ENCODE results near the gene SMIM28. TPM values are rescaled to one million over a fixed set of nuclear protein-coding genes. Genes with fewer than 3 reads are reported as not detected.

Gene SMIM28
- total RNA-seq, 4 donors from 2014 or later, result not detected

DNA sequence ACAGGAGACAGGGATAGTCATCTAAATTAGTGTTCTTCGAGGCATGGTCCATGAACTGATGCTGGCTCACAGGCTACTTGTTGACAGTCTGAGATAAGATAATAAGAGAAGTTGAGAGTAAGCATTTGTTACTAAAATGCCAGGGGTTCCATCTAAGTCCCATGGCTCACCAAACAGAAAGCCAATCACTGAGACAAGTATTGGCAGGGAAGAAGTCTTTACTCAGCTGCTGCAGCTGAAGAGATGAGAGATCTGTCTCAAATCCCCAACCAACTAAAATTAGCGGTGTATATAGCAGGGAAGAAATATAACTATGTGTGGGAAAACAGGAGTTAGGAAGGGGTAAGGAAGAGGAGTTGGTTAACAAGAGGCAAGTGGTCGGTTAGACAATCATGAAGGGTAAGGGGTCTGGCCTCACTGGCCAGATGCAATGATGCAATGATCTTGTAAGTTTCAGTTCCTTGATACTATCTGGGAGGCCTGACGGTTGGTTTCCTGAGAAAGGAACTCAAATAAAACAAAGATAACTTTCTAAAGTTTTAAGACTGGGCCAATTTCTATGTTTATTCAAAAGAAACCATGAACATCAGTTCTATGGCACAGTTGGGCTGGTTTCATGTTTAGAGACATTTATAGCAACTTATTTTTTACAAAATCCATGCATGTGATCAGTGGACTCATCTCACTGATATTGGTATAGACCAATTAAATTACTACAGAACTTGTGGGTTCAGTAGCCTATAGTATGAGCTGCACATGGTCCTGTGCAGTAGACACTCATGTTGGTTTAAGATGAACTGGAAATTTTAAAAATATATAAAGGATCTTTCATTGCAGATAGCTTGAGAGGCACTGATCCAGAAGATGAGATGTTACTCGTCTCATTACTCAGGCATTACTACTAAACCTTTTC lies 16.4 kb downstream of the SMIM28 start:
- H3K9me3 ChIP-seq, result no peaks in the 10 kb centered on the region

DNA sequence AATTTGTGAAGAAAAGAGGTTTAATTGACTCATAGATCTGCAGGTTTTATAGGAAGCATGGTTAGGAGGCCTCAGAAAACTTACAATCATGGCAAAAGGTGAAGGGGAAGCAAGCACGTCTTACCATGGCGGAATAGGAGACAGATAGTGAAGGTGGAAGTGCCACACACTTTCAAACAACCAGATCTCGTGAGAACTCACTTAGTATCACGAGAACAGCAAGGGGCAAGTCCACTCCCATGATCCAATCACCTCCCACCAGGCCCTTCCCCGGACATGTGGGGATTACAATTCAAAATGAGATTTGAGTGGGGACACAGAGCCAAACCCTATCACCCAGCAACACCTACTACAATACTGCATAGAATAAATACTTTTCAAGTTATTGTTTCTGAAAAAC lies 19.0 kb downstream of the SMIM28 start:
- Histone ChIP-seq H3K27me3 (no peaks in the 10 kb centered on the region), H3K4me1 (no peaks in the 10 kb centered on the region), H3K27ac (no peak overlapping the region), H3K36me3 (no peaks in the 10 kb centered on the region), H3K9me3 (no peaks in the 10 kb centered on the region), H3K4me3 (no peak overlapping the region)
- no peak for TF ChIP-seq POLR2A (IDR thresholded peaks at IDR 0.05)
- TF ChIP-seq, protein P1, sequence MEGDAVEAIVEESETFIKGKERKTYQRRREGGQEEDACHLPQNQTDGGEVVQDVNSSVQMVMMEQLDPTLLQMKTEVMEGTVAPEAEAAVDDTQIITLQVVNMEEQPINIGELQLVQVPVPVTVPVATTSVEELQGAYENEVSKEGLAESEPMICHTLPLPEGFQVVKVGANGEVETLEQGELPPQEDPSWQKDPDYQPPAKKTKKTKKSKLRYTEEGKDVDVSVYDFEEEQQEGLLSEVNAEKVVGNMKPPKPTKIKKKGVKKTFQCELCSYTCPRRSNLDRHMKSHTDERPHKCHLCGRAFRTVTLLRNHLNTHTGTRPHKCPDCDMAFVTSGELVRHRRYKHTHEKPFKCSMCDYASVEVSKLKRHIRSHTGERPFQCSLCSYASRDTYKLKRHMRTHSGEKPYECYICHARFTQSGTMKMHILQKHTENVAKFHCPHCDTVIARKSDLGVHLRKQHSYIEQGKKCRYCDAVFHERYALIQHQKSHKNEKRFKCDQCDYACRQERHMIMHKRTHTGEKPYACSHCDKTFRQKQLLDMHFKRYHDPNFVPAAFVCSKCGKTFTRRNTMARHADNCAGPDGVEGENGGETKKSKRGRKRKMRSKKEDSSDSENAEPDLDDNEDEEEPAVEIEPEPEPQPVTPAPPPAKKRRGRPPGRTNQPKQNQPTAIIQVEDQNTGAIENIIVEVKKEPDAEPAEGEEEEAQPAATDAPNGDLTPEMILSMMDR (IDR thresholded peaks at IDR 0.05), result no peak
- no peak for TF ChIP-seq POLR2AphosphoS5 (IDR thresholded peaks at IDR 0.05)
- no peak for TF ChIP-seq EP300 (IDR thresholded peaks at IDR 0.05)
- no peak for DNase-seq (ENCODE audit: low spot score in 2 of 2)
- 88% methylated on average over 5 of the region's 5 CpGs for WGBS

More for the DNA sequence above, 16.4 kb downstream of the SMIM28 start:
- DNase-seq (ENCODE audit: low spot score in 2 of 2), result no peak
- H3K4me3 ChIP-seq, result no peak overlapping the region
- no peaks in the 10 kb centered on the region for H3K4me1 ChIP-seq
- no peaks in the 10 kb centered on the region for H3K36me3 ChIP-seq
- H3K27ac ChIP-seq, result no peak overlapping the region
- 88% methylated on average over 5 of the region's 5 CpGs for WGBS
- TF ChIP-seq EP300 (IDR thresholded peaks at IDR 0.05), result no peak
- H3K27me3 ChIP-seq, result no peaks in the 10 kb centered on the region

DNA sequence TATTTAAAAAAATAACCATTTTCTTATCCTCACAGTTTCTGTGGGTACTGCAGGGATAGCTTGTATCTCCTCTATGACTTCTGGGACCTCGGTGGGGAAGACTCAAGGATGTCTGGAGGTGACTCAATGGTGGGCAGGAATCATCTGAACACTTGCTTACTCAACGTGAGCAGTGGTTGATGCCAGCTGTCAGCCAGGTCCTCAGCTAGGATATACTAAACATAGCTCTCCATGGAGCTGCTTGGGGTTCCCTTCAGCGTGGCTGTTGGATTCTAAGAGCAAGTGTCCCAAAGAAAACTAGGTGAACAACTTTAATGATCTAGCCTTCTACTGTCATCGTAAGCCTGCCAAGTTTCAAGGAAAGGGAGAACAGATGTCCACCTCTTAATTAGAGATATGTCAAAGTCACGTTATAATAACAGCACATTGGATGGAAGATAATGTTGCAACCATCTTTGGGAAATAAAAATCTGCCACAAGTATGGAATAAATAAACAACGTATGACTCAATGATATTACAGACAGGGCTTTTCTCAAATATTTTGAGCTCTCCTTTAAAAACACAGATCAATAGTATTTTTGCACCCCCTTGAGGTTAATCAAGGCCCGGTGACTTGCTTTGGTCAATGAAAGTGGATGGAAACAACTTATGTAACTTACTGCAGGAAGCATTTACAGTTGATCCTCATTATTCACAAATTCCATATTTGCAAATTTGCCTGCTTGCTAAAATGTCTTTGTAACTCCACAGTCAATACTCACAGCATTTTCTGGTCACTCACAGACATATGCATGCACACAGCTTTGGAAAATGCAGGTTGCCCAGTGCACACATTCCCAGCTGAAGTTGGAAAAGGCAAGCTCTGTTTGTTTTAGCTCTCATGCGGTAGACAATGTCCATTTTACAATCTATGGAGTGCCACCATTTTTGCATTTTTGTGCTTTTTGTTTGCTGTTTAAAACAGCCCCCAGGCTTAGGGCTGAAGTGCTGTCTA lies 19.7 kb downstream of the SMIM28 start:
- DNase-seq (ENCODE audit: low spot score in 2 of 2), result no peak

DNA sequence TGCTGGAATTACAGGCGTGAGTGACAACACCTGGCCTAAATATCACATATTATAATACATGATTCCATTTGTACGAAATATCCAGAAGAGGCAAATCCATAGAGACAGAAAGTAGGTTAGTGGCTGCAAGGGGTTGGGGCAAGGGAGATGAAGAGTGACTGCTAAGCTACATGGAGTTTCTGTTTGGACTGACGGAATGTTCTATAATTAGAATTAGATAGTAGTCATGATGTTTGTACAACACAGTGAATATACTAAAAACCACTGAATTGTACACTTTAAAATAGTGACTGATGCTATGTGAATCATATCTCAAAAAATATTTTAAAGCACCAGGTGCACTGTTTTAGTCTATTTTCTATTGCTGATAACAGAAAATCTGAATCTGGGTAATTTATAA lies 22.6 kb downstream of the SMIM28 start:
- Histone ChIP-seq H3K4me1 (peaks cover 11% of the 10 kb centered on the region), H3K27ac (no peak overlapping the region), H3K27me3 (no peaks in the 10 kb centered on the region), H3K36me3 (no peaks in the 10 kb centered on the region), H3K9me3 (no peaks in the 10 kb centered on the region), H3K4me3 (no peak overlapping the region)
- TF ChIP-seq POLR2AphosphoS5 (IDR thresholded peaks at IDR 0.05) (no peak), POLR2A (IDR thresholded peaks at IDR 0.05) (no peak), EP300 (IDR thresholded peaks at IDR 0.05) (no peak)
- TF ChIP-seq, protein P1 (IDR thresholded peaks at IDR 0.05), result no peak
- 94% methylated on average over 3 of the region's 3 CpGs for WGBS
- DNase-seq (ENCODE audit: low spot score in 2 of 2), result no peak

More for the DNA sequence above, 19.7 kb downstream of the SMIM28 start:
- no peak for TF ChIP-seq EP300 (IDR thresholded peaks at IDR 0.05)
- TF ChIP-seq POLR2AphosphoS5 (IDR thresholded peaks at IDR 0.05), result no peak
- TF ChIP-seq, protein P1 (IDR thresholded peaks at IDR 0.05), result no peak
- no peak for TF ChIP-seq POLR2A (IDR thresholded peaks at IDR 0.05)
- Histone ChIP-seq H3K27me3 (no peaks in the 10 kb centered on the region), H3K36me3 (no peaks in the 10 kb centered on the region), H3K4me1 (no peaks in the 10 kb centered on the region), H3K27ac (no peak overlapping the region), H3K9me3 (no peaks in the 10 kb centered on the region), H3K4me3 (no peak overlapping the region)
- 75% methylated on average over 8 of the region's 8 CpGs for WGBS

DNA sequence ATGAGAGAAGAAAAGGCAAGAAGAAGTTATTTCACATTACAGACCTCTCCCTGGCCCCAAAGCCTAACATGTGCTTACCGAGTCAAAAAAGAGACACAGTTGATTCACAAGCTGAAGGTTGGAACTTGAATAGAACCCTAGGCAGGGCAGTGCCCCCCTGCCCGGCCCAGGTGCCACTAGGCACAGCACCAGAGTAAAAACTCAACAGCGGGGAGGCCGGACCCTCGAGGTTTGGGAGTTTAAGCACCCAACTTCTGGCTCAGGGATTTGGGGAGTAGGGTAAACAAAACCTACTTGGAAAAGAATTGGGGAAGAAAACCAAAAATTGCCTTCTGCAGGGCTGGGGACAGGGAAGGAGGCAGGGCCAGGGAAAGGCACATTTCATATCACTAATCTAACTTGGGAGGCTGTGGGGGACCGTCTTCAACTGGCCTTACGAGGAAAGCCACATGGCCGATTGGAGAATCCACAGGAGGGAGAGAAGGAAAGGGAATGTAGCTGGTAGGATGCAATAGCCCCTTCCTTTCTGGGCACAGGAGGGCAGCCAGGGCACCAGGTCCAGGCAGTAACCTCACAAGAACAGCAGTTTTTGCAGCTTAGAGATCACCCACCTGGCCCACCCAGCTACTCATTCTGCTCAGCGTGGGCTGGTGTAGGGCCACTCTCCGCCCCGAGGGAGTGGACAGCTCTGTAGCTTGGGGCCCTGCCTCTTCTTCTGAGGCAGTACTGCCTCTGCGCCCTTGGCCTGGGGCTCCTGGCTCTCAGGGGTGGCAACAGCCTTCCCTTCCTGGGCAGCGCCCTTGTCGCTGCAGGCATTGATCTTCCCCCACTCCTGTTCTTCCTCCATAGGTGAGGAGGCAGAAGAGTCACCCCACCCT lies 24.5 kb downstream of the SMIM28 start:
- WGBS, result 92% methylated on average over 11 of the region's 14 CpGs
- Histone ChIP-seq H3K36me3 (peaks cover 15% of the 10 kb centered on the region), H3K27ac (no peak overlapping the region), H3K27me3 (no peaks in the 10 kb centered on the region), H3K4me1 (peaks cover 19% of the 10 kb centered on the region), H3K9me3 (no peaks in the 10 kb centered on the region), H3K4me3 (no peak overlapping the region)
- no peak for DNase-seq (ENCODE audit: low spot score in 2 of 2)
- TF ChIP-seq POLR2A (IDR thresholded peaks at IDR 0.05), result no peak
